Astrocyte (in vitro differentiated cells and primary cell): ENCODE results near the gene GZMA. TPM values are rescaled to one million over a fixed set of nuclear protein-coding genes. Genes with fewer than 3 reads are reported as not detected.

Source experiments
- DNase-seq: peaks from one replicate; pipeline ENCODE4 v3.0.0-alpha.2; 2010; ENCODE audit warnings: low read depth
- FAIRE-seq: peaks from 2 replicates; lab custom pipeline; 2011; peaks lifted over from hg19 to GRCh38; lab: Jason Lieb, UNC
- H2AFZ ChIP-seq: 2 replicates; pipeline ENCODE4 v1.6.0; 2012; ENCODE audit warnings: low read depth, low read length, inconsistent platforms
- H3K27ac ChIP-seq: 2 replicates; pipeline ENCODE4 v1.5.1; 2011; ENCODE audit warnings: low read depth, low read length, inconsistent platforms
- H3K27me3 ChIP-seq: 2 replicates; pipeline ENCODE4 v1.6.0; 2011; ENCODE audit warnings: low read length, inconsistent platforms; ENCODE audit not compliant: insufficient read depth
- H3K36me3 ChIP-seq: 2 replicates; pipeline ENCODE4 v1.5.1; 2011; ENCODE audit warnings: low read length, inconsistent platforms; ENCODE audit not compliant: insufficient read depth
- H3K4me1 ChIP-seq: 2 replicates; pipeline ENCODE4 v1.5.1; 2011; ENCODE audit warnings: low read length, inconsistent platforms; ENCODE audit not compliant: insufficient read depth
- H3K4me2 ChIP-seq: 2 replicates; pipeline ENCODE4 v1.6.0; 2012; ENCODE audit warnings: low read length, inconsistent platforms
- H3K4me3 ChIP-seq: 2 replicates; pipeline ENCODE4 v1.5.1; 2011; ENCODE audit warnings: low read depth, mild to moderate bottlenecking, low read length, inconsistent platforms; ENCODE audit not compliant: insufficient read depth
- H3K79me2 ChIP-seq: 2 replicates; pipeline ENCODE4 v1.6.0; 2012; ENCODE audit warnings: mild to moderate bottlenecking, low read length, inconsistent platforms; ENCODE audit not compliant: insufficient read depth
- H3K9ac ChIP-seq: 2 replicates; pipeline ENCODE4 v1.6.0; 2012; ENCODE audit warnings: mild to moderate bottlenecking, low read length, inconsistent platforms
- H3K9me3 ChIP-seq: 2 replicates; pipeline ENCODE4 v1.5.1; 2012; ENCODE audit warnings: low read depth, mild to moderate bottlenecking, low read length, inconsistent platforms; ENCODE audit not compliant: insufficient read depth
- H4K20me1 ChIP-seq: 2 replicates; pipeline ENCODE4 v1.6.0; 2012; ENCODE audit warnings: low read length, inconsistent platforms; ENCODE audit not compliant: insufficient read depth
- H3K27ac Mint-ChIP-seq: one replicate; pipeline ENCODE4 v1.8.0; 2021; ENCODE audit warnings: mild to moderate bottlenecking, mixed read lengths; ENCODE audit not compliant: unreplicated experiment
- H3K27me3 Mint-ChIP-seq: one replicate; pipeline ENCODE4 v1.8.0; 2021; ENCODE audit warnings: low read depth, mixed read lengths; ENCODE audit not compliant: unreplicated experiment
- H3K36me3 Mint-ChIP-seq: one replicate; pipeline ENCODE4 v1.8.0; 2021; ENCODE audit warnings: low read depth, mixed read lengths; ENCODE audit not compliant: unreplicated experiment
- H3K4me1 Mint-ChIP-seq: one replicate; pipeline ENCODE4 v1.8.0; 2021; ENCODE audit warnings: low read depth, mixed read lengths; ENCODE audit not compliant: unreplicated experiment
- H3K4me3 Mint-ChIP-seq: one replicate; pipeline ENCODE4 v1.8.0; 2021; ENCODE audit warnings: mild to moderate bottlenecking, moderate library complexity, mixed read lengths; ENCODE audit not compliant: unreplicated experiment
- H3K9me3 Mint-ChIP-seq: one replicate; pipeline ENCODE4 v1.8.0; 2021; ENCODE audit warnings: mild to moderate bottlenecking, mixed read lengths; ENCODE audit not compliant: unreplicated experiment
- EZH2 ChIP-seq: IDR thresholded peaks from 2 replicates; pipeline ENCODE4 v1.6.1; 2012; ENCODE audit warnings: mild to moderate bottlenecking, low read length, inconsistent platforms; ENCODE audit not compliant: insufficient read depth
- total RNA-seq: library from RNA; stranded (reverse); gene quantifications from 2 replicates; pipeline ENCODE4 v1.2.1, GENCODE V29; 2021
- TF ChIP-seq, protein P1 (sequence below): IDR thresholded peaks from 2 replicates; pipeline ENCODE4 v1.5.1; 2011; ENCODE audit warnings: low read depth, mild to moderate bottlenecking, inconsistent platforms, low read length, moderate library complexity; ENCODE audit not compliant: insufficient read depth

The GZMA gene
- total RNA-seq, 1 donor from 2014 or later, result 1.7 TPM

DNA sequence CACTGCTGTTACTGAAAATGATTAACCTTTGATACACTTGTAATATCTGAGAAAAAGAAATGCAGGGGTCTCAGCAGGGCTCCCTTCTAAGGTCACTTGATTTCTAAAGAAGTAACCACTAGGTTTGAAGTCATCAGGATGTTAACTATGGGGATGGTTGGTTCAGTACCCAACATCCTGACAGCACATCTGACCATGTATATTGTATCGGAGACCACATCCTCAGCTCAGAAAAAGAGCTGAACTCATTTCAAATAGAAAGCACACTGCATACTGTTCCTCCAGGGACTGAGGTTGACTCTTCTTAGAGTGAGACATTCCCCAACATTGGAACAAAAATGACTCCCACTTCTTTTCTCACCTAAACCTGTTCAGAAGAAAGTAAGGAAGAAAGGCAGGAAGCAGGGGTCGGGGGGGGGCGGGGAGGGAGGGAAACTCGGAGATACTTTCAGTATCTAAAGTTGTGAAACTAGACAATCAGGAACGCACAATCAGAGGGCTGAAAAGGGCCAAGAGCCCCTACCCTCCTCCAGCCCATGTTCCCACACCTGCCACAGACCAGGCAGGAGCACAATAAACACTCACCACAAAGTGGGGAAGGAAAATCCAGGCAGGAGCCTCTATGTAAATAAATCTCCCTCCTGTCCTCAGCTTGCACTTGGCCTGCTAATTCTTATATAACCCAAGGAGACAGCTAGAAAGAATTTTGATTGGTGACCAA is 730 bp upstream of the GZMA start:
- no peak for TF ChIP-seq EZH2
- TF ChIP-seq, protein P1, sequence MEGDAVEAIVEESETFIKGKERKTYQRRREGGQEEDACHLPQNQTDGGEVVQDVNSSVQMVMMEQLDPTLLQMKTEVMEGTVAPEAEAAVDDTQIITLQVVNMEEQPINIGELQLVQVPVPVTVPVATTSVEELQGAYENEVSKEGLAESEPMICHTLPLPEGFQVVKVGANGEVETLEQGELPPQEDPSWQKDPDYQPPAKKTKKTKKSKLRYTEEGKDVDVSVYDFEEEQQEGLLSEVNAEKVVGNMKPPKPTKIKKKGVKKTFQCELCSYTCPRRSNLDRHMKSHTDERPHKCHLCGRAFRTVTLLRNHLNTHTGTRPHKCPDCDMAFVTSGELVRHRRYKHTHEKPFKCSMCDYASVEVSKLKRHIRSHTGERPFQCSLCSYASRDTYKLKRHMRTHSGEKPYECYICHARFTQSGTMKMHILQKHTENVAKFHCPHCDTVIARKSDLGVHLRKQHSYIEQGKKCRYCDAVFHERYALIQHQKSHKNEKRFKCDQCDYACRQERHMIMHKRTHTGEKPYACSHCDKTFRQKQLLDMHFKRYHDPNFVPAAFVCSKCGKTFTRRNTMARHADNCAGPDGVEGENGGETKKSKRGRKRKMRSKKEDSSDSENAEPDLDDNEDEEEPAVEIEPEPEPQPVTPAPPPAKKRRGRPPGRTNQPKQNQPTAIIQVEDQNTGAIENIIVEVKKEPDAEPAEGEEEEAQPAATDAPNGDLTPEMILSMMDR, result no peak
- DNase-seq (no peak), FAIRE-seq (no peak)
- no peak overlapping the region for H3K27ac Mint-ChIP-seq
- no peaks in the 10 kb centered on the region for H3K9me3 ChIP-seq
- H3K9ac ChIP-seq, result no peak overlapping the region
- no peaks in the 10 kb centered on the region for H3K4me1 ChIP-seq
- no peaks in the 10 kb centered on the region for H3K36me3 Mint-ChIP-seq
- peaks cover 10% of the 10 kb centered on the region for H3K9me3 Mint-ChIP-seq
- no peak overlapping the region for H3K4me3 Mint-ChIP-seq
- H3K27ac ChIP-seq, result no peak overlapping the region
- no peaks in the 10 kb centered on the region for H3K79me2 ChIP-seq
- no peak overlapping the region for H3K4me3 ChIP-seq
- no peaks in the 10 kb centered on the region for H3K27me3 ChIP-seq
- H3K4me2 ChIP-seq, result no peak overlapping the region
- H4K20me1 ChIP-seq, result no peaks in the 10 kb centered on the region
- H3K27me3 Mint-ChIP-seq, result peaks cover 12% of the 10 kb centered on the region
- no peak overlapping the region for H2AFZ ChIP-seq
- H3K4me1 Mint-ChIP-seq, result peaks cover 14% of the 10 kb centered on the region
- H3K36me3 ChIP-seq, result no peaks in the 10 kb centered on the region

DNA sequence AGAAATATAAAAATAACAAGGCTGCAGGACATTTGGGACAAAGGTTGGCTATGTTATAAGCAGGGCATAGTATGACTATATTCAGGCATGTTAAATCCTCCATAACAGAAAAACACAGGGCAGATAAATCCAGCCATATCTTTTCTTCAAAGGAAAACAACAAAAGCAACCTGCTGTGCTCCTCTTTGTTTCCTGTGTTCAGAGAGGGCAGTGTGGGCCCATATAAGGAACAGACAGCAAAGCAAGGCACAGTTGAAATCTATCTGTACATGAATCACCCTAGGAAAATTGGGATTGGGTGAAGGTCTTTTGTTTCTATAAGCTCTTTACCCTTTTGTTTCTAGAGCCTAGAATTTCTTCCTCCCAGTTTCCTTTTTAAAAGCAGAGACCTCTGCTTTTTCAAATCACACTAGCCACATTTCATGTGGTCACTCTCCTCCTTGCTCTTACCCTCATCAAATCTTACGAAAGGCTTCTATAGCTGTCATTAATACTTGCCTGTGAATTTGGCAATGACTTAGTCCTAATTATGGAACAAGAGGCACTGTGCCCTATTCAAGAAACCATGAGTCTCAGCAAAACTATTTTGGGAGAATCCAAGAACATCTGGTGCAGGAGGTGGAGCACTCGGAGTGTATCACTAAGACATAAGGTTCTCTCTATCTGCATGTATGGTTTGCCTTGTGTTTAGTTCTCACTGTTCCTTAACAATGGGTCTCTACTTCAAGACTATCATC is 1.8 kb downstream of the GZMA start:
- Mint-ChIP-seq H3K4me3 (no peak overlapping the region), H3K27me3 (peaks cover 2% of the 10 kb centered on the region)

More for the DNA sequence above, 1.8 kb downstream of the GZMA start:
- H3K79me2 ChIP-seq, result no peaks in the 10 kb centered on the region
- no peak overlapping the region for H3K4me3 ChIP-seq
- no peak for FAIRE-seq
- no peak overlapping the region for H3K27ac ChIP-seq
- Mint-ChIP-seq H3K27ac (no peak overlapping the region), H3K9me3 (peaks cover 5% of the 10 kb centered on the region), H3K36me3 (no peaks in the 10 kb centered on the region), H3K4me1 (peaks cover 22% of the 10 kb centered on the region)
- no peaks in the 10 kb centered on the region for H3K9me3 ChIP-seq
- no peak overlapping the region for H3K9ac ChIP-seq
- no peak overlapping the region for H3K4me2 ChIP-seq
- TF ChIP-seq, protein P1, result no peak
- no peak for TF ChIP-seq EZH2
- no peak overlapping the region for H2AFZ ChIP-seq
- H3K27me3 ChIP-seq, result no peaks in the 10 kb centered on the region
- no peaks in the 10 kb centered on the region for H3K4me1 ChIP-seq
- H3K36me3 ChIP-seq, result no peaks in the 10 kb centered on the region
- DNase-seq, result no peak
- no peaks in the 10 kb centered on the region for H4K20me1 ChIP-seq
